Stimulated activated CD8-positive, alpha-beta memory T cell treated with anti-CD3 and anti-CD28 coated beads, Interleukin-7, amount 100 ng/mL, for 4 hours (primary cell): ENCODE measurements around the gene CAT.

ENCODE experiments used
- DNase-seq, 2 donors: peaks; one replicate each; pipeline ENCODE4 v3.0.0-alpha.2; 2020; ENCODE audit warnings: low read depth in 2 of 2

CAT gene

DNA sequence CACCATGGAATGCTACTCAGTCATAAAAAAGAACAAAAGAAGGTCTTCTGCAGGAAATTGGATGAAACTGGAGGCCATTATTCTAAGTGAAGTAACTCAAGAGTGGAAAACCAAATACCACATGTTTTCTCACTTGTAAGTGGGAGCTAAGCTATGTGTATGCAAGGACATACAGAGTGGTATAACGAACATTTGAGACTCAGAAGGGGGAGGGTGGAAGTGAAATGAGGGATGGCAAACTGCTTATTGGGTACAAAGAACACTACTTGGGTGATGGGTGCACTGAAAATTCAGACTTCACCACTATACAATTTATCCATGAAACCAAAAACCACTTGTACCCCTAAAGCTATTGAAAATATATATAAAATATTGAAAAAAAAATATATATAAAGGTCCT lies 13.4 kb upstream of the CAT start:
- no peak for DNase-seq

DNA sequence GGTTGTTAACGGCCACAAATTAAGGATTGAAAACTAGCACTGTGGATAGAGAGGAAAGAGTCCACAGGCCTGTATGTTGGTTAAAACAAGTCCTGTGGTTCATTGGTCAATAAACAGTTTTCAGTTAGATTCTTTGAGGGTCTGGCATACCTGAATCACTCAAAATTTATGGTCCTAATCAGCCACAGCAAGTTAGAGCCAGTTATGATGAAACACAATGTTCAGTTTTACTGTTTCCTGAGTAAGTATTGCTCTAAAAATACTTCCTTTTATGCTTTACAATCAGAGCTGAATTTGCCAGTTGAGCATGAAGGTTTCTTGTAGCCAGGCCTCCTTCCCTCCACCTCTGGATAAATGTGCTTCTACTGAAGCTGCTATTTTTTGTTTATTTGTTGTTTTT lies 12.9 kb upstream of the CAT start:
- no peak for DNase-seq

DNA sequence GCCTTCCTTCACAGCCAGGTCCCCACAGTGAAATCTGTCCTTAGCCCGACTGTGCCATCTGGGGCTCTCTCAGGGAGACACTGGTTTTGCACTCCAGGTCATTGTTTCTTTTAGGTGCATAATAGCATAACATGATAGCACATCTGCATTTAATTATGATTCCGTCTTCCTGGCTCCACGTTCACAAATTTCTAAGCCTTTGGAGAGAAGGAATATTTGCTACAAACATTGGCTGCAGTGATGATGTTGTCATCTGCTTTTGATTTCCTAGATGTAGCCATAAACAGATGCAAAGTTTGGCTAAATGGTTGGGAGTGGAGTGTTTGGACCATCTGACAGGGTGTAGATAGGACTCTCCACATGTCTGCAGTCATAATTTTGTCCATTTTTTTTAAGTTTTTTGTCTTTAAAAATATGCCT lies 12.0 kb upstream of the CAT start:
- no peak for DNase-seq

- no peak for DNase-seq
Observed at GRCh38 chr11:34427186-34427805, 11.4 kb upstream of the CAT start.

- no peak for DNase-seq
Observed at GRCh38 chr11:34431979-34432378, 6.8 kb upstream of the CAT start.

- DNase-seq, result no peak
Observed at GRCh38 chr11:34432822-34433221, 5.9 kb upstream of the CAT start.

GRCh38 chr11:34433899-34434298 lies 4.8 kb upstream of the CAT start:
- no peak for DNase-seq

GRCh38 chr11:34437224-34438125 lies 1.3 kb upstream of the CAT start:
- DNase-seq, result no peak

DNA sequence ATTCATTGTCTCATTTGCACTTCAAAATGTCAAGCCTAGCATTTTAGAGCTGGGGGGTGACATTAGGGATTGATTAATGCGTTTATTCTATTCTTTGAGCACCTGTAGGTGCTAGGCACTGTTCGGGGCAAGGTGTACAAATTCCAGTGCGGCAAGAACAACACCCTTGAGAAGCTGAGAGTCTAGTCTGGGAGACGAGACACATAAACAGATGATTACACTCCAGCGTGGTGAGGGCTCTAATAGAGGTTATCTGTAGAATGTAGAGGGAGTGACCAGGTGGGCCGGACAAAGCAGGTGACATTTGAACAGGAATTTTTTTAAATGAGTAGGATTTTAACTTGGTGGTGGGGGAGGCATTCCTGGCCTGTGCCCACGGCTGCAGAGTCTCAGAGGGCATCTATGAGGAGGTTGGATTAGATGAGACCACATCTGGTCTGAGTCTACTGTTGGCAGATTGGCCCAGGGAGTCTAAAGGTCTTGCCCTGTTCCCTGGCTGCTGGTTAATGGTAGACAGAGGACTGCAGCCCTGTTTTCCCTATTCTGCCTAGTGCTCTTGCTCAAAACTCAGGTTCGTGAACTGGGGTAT lies 970 bp downstream of the CAT start:
- DNase-seq, result no peak

GRCh38 chr11:34441814-34442213 lies 3.1 kb downstream of the CAT start:
- no peak for DNase-seq

- no peak for DNase-seq
Observed at GRCh38 chr11:34443136-34443535, 4.4 kb downstream of the CAT start.

DNA sequence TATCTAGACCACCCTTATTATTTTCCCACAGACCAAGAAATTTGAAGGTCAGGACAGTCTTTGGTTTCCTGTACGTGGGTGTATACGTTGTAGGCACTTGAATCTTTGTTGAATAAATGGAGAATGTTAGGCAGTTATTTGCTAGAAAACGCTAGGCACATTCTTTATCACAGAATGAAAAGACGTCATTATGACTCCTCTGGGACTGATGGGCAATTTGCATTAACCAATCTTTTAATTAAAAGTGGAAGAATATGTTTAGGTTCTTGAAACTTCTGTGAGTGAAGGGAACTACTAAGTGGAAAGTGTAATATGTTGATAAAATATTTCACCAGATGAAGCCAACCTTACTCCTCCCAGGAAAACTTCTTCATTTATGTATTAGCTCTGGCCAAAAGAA lies 5.7 kb downstream of the CAT start:
- no peak for DNase-seq

- no peak for DNase-seq
Observed at GRCh38 chr11:34445956-34446355, 7.2 kb downstream of the CAT start.

- no peak for DNase-seq
Observed at GRCh38 chr11:34446386-34446785, 7.7 kb downstream of the CAT start.

GRCh38 chr11:34447044-34447443 lies 8.3 kb downstream of the CAT start:
- no peak for DNase-seq

GRCh38 chr11:34448223-34448994 lies 9.7 kb downstream of the CAT start:
- DNase-seq, result no peak

- no peak for DNase-seq
Observed at GRCh38 chr11:34449013-34449412, 10.3 kb downstream of the CAT start.

GRCh38 chr11:34451053-34451452 lies 12.3 kb downstream of the CAT start:
- DNase-seq, result no peak

DNA sequence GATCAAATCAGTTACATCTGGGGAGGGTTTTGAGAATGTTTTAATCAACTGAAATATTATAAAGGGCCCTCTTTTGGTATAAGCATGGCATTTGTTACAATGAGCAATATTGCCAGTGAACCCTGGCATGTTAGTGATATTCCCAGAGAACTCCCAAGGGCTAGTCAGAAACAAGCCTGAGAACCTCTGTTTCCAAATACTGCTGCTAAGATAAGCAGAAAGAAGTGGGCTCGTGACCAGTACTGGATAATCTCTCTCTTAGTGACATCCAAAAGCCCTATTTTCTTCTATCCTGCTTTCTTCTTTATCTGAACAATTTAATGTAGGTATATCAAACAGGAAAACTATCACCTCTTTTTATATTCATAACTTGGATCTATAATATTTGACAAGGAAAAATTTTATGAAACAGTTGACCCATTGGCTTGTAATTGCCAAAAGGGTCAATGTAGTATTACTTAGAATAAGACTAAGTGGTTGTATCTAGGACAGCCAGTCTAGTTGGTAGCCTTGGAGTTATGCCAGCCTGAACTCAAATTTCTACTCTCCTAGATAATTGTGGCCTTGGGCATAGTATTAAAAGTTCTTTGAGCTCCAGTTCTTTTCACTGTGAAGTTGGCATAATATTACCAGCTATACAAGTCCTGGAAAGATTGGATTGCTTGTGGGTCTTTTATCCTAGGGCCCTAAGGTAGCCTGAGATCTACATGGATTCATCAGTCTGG lies 15.7 kb downstream of the CAT start:
- DNase-seq, result no peak

GRCh38 chr11:34457607-34458006 lies 18.9 kb downstream of the CAT start:
- no peak for DNase-seq

DNA sequence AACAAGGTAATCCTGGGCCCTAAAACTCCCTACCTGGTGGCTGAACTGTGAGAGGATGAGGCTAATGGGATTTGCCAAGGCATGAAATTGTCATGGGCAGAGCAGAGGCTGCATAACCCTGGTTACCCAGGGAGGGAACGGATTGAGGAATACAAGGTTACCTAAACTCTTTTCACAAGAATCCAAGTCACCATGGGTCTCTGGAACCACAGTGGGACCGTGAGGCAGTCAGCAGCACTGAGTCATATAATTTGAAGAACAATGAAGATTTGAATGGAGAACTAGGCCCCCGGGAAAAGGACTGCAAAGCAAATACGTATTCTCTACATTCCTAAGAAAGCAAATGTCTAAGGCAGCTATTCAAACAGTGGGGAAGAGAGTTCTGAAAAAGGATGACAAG lies 19.8 kb downstream of the CAT start:
- DNase-seq, result no peak
